ENCODE results near the gene SNED1. TPM values are rescaled to one million over a fixed set of nuclear protein-coding genes. Genes with fewer than 3 reads are reported as not detected.

Gene SNED1
- total RNA-seq, 2 donors from 2014 or later, result 39.7 to 62.7 TPM

DNA sequence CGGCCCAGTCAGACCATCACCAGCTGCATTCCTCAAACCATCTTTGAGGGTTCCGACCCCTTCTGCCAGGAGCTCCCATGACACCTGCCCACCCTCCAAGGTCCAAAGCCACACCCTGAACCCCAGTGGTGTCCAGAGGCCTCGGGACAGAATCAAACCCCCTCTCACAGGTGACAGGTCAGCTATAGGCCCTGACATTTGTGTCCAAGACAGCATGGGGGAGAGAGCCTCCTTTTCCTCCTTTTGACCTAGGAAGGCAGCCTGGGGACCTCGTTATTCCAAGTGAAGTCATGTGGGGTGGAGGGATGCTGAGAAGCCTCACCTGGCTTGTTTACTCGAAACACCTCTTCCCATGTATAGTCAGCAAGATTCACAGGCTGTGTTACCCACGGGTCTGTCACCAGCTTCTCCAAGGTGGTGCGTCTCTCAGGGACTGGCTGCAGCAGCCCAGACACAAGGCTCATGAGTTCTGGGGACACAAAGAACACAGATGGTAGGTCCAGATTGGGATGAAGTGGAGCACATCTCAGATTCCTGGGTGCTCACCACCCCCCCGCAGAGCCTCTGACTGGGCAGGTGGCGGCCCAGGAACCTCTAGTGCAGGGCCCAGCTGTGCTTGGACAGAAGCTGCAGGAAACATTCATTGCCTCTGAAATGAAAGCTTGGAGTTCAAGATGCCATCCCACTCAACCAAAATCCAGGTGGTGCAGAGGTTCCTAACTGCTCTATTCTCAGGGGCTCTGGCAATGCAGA is 108.8 kb downstream of the SNED1 start:
- no peak for DNase-seq (ENCODE audit: low spot score)

DNA sequence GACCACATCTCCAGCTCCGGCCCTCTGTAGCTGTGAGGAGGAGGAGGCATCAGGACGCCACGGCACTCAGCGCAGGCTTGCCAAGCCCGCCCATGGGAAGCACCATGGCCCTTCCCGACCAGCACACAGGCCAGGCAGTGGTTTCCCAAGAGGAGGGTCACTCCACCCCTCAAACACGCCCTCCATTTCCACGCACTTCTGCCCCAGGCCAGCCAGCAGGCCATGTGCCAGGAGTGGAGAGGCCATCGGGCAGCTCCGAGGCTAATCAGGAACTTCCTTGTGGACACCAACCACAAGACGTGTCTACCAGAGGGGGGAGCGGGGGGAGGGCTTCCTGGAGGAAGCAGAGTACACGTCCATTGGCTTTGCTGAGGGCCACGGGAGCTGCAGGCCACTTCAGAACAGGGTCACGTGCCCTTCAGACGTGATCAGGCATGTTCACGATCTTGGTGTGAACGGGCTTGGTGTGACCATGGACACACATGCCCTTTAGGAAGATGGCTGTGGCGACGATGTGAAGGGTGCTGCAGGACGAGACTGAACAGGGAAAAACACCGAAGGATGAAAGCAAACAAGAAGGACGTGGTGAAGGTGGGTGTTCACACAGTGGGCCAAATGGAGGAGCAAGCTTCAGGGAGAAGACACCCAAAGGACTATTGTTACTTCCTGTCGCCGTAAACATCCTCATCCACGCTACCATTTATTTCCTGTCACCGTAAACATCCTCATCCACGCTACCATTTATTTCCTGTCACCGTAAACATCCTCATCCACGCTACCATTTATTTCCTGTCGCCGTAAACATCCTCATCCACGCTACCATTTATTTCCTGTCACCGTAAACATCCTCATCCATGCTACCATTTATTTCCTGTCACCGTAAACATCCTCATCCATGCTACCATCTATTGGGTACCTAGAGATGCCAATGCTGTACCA is 110.1 kb downstream of the SNED1 start:
- intact Hi-C loops (cut with DNase I), result loop anchor here in 1 of 2 donors (5.0 kb wide), 1 partner anchor 96 kb away; no protein-coding TSS in a partner anchor
- no peak for DNase-seq (ENCODE audit: low spot score)

More for the DNA sequence above, 108.8 kb downstream of the SNED1 start:
- intact Hi-C loops (cut with DNase I), result loop anchor here in 1 of 2 donors (5.0 kb wide), 1 partner anchor 95 kb away; no protein-coding TSS in a partner anchor

DNA sequence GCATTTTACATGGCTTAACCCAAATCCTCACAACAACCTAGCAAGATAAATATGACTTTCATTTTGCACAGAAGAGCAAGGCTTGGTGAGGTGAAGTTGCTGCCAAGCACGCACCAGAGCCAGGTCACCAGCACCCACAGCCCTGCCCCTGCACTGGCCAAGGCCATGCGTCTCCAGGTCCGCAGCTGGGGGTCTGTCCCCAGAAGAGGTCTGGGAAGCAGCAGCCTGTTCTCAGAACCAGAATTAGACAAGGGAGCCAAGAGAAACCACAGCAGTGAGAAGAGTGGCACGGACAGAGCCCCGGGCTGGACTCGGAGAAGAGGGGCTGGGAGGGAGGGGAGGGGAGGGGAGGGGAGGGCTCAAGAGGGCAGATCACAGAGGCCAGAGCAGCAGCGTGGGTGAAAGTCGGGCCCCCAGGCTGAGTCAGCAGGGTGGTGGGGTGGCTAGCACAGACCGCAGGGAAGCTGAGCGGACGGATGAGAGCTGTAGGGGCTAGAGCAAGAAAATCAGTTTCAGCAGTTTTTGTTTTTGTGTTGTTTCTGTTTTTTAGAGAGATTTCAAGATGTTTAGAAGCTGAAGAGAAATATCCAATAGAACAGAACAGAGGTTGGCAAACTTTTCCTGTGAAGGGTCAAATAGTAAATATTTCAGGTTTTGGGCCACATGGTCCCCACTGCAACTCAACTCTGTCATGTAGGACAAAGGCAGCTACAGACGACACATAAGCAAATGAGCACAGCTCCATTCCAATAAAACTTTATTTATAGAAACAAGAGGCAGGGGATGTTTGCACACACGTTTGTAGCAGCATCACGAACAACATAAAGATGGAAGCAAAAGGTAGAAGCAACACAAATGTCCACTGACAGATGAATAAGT is 111.0 kb downstream of the SNED1 start:
- DNase-seq (ENCODE audit: low spot score), result no peak
- intact Hi-C loops (cut with DNase I), result loop anchor here in 1 of 2 donors (5.0 kb wide), 1 partner anchor 97 kb away; no protein-coding TSS in a partner anchor

DNA sequence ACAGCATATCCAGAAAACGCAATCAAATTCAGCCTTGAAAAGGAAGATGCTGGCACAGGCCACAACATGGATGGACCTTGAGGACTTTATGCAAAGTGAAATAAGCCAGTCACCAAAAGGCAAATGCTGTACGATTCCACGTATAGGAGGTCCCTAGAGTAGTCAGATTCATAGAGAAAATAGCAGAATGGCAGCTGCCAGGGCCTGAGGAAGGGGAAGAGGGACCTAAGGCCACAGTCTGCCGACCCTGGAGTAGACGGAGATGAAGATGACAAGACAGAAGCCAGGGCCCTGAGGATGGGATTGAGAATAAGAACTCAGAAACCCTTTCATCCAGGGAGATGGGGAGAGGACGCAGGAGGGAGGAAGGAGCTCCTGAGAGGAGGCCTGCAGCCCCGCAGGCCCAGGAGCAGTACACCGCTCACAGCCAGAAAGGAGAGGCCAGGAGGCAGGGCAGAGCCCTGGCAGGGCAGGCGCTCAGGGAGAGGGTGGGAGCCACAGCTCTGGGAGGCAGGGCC is 111.7 kb downstream of the SNED1 start:
- intact Hi-C loops (cut with DNase I), result no loop called here
- no peak for DNase-seq (ENCODE audit: low spot score)

DNA sequence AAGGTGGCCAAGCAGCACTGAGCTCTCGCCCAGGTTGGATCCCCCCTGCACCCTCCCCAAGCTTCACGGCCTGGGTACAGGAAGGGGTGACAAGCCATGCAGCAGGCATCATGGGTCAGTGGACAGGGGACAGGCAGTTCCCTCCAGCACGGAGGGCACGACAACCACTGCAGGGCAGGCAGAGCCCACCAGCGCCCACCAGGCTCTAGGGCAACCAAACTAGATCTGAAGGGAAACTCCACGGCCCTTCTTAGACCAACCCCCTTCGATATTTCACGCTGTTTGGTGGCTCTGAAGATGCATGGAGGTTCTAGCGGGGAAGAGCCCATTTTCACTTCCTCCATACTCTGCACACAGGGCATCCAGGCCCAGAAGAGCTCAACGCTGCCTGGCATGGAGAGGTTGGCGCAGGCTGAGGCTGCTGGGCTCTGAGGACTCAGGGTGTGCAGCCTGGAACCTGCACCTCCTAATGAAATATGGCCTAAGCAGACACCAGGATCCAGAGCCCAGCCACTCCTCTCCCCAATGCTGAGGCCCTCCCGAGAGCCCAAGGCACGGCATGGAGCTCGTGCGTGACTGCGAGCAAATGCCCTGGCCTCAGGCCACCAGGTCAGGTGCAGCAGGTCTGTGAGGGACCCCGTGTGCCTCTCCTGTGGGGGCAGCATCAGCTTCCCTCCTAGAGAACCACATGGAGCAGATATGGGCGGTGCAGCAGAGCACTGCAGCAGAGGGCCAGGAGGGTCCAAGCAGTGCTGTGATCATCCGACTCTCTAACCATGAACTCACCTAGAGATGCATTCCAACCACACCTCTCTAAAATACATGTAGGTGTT is 112.4 kb downstream of the SNED1 start:
- DNase-seq (ENCODE audit: low spot score), result no peak

DNA sequence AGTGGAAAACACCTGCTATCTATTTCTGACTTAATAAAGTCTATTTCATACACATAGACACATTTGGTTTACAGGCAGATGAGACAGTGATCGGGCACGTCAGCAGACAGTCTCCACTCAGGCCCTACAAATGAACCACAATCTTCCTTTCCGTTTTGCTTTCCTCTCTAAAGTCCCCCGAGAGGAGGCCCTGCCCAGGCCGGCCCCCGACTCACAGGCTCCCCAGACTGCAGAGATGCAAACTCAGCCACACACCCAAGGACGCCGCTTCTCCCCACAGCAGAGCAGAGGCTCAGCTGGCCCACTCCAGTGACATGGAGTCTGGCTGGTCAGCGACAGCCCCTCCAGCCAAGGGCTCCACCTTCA is 113.0 kb downstream of the SNED1 start:
- intact Hi-C loops (cut with DNase I), result no loop called here
- no peak for DNase-seq (ENCODE audit: low spot score)

More for the DNA sequence above, 112.4 kb downstream of the SNED1 start:
- intact Hi-C loops (cut with DNase I), result no loop called here

DNA sequence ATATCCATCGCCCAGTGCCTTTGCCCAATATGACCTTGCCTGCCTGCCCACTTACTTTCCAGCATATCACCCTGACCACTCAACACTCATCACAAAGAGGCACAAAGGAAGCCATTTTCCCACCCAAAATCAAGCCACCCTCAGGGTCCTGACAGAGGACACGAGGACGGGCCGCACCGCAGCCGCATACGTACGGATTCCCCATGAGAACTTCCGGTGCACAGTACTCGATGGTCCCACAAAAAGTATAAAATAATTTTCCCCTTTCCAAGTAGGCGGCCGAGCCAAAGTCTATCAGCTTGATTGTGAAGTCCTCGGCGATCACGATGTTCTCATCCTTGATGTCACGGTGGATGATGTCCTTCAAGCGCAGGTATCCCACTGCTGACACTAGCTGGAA is 113.6 kb downstream of the SNED1 start:
- intact Hi-C loops (cut with DNase I), result no loop called here
- no peak for DNase-seq (ENCODE audit: low spot score)

DNA sequence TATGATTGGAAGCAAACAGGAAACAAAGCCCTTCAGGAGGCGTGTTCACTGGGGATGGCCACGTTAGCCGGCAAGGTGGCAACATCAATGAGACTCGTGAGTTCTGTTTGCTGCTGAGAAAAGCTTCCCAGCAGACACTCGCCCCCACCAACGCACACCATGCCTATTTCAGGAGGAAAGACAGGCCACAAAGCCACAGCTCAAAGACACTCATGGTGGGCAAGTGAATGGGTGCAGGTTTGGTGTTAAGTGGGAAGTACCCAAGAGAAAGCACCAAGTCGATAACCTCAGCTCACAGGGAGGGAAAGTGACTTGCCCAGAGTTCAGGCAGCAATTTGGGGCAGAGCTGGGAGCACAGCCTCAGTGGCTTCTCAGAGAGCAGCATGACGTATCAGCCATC is 114.2 kb downstream of the SNED1 start:
- no peak for DNase-seq (ENCODE audit: low spot score)
- intact Hi-C loops (cut with DNase I), result no loop called here

DNA sequence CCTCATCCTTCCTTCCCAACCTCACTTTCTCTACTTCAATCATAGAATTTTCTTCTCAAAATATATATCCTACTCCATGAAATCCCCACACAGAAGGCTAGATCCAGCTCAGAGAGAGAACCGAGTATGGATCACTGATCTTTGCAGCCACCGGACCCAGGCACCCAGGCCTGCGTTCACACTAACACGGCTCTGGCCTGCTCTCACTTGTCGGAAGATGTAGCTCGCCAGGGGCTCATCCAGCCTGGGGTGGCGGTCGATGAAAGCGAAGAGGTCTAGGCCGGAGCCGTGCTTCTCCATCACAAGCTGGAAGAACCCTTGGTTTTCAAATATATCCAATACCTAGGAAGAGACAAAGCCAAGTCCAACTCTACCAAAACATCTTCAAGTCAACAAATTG is 116.4 kb downstream of the SNED1 start:
- intact Hi-C loops (cut with DNase I), result no loop called here

DNA sequence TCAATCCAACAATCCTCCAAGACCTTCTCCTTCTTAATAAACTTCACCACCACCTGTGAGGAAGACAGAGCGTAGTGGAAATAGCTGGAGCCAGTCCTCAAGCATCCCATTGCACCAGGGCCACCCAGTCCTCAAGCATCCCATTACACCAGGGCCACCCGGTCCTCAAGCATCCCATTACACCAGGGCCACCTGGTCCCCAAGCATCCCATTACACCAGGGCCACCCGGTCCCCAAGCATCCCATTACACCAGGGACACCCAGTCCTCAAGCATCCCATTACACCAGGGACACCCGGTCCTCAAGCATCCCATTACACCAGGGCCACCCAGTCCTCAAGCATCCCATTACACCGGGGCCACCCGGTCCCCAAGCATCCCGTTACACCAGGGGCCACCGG is 116.9 kb downstream of the SNED1 start:
- intact Hi-C loops (cut with DNase I), result no loop called here
- no peak for DNase-seq (ENCODE audit: low spot score)

More for the DNA sequence above, 116.4 kb downstream of the SNED1 start:
- DNase-seq (ENCODE audit: low spot score), result no peak

DNA sequence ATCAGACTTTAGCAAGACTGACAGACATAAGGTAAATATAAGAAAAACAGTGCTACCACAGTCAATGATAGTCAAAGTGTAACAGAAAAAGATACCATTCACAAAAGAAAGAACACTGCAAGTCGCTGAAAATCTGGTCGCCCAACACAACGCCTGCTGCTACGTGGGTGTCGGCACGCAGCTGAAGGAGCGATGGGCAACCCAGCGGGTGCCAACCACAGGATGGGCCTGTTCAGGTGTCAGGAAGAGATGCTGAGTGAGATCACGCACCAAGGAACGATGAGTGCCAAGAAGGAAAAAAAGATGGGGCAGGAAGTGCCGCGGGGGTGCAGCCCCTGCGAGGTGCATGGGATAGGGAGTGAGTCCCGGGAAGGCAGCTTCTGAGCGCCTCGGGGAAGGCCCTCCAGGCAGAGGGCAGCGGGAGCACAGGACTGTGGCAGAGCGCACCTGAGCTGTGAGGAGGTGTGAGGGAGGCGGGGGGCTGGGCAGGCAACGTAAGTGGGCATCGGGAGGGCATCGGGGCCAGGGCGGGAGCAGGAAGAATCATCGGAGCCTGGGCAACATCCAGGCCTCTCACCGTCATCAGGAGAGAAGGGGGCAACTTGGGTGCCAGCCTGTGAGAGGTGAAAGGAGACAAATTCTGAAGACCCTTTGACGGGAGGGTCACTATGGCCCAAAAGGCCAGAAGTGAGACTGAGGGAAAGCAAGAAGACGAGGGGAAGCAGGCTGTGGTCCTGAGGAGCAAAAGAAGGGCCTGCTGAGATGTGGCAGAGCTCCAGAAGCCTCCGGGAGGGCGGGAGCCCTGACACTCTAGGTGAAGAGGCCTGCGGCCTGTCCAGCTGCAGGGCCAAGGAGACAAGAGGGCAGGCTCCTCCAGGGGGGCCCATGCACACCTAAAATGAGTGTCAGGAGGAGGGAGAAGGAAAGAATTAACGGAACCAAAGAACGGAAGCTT is 118.5 kb downstream of the SNED1 start:
- intact Hi-C loops (cut with DNase I), result no loop called here
- peak; percentile 73 for DNase-seq (ENCODE audit: low spot score)

DNA sequence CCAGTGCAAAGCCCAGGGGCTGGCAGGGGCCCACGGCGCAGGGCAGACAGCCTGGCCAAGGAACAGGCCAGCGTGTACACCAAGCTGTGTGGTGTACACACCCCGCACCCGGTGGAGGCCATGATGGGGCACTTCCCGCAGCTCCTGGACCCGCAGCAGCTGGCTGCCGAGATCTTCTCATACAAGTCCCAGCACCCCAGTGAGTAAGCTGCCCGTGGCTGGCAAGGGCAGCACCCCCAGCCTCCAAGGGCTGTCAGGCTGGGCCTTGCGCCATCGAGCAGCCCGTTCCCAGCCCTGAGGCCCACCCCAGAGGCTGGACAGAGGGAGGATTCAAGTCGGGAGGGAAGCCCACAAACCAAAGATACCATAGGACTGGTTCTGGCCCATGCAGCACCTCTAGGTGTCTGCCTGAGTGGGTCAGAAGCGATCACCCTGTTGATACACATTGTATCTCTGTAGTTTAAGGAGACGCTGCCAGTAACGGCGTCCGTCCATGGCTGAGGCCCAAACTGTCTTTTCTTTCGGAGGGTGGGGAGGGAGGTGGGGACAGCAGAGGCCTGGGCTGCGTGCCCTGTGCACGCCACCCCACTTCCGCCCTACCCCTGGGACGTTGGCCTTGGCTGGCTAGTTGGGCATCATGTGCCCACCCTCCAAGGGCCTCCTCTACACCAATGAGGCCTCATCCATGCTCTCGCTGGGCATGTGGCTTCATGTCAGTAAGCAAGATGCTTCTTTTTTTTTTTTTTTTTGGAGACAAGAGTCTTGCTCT is 120.5 kb downstream of the SNED1 start:
- intact Hi-C loops (cut with DNase I), result no loop called here
- peak; percentile 69 for DNase-seq (ENCODE audit: low spot score)

DNA sequence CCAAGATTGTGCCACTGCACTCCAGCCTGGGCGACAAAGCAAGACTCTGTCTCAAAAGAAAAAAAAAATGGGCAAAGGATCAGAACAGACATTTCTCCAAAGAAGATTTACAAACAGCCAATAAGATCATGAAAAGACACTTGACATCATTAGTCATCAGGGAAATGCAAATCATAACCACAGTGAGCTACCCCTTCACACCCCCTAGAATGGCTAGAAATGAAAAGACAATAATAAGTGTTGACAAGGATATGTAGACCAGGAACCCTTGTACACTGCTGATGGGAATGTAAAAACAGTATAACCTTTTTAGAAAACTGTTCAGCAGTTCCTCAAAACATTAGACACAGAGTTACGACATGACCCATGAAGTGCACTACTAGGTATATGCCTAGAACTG is 122.0 kb downstream of the SNED1 start:
- intact Hi-C loops (cut with DNase I), result no loop called here
- no peak for DNase-seq (ENCODE audit: low spot score)

DNA sequence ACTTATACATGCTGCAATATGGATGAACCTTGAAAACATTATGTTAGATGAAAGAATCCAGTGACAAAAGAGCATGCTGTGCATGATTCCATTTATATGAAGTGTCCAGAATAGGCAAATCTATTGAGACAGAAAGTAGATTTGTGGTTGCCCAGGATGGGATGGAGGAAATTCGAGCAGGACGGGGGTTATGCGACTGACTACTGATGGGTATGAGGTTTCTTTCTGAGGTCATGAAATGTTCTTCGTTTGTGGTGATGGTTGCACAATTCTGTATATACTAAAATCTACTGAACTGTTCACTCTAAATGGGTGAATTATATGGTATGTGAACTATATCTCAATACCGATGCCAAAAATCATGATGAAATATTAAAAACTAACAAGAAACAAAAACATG is 122.6 kb downstream of the SNED1 start:
- intact Hi-C loops (cut with DNase I), result no loop called here
- DNase-seq (ENCODE audit: low spot score), result no peak

DNA sequence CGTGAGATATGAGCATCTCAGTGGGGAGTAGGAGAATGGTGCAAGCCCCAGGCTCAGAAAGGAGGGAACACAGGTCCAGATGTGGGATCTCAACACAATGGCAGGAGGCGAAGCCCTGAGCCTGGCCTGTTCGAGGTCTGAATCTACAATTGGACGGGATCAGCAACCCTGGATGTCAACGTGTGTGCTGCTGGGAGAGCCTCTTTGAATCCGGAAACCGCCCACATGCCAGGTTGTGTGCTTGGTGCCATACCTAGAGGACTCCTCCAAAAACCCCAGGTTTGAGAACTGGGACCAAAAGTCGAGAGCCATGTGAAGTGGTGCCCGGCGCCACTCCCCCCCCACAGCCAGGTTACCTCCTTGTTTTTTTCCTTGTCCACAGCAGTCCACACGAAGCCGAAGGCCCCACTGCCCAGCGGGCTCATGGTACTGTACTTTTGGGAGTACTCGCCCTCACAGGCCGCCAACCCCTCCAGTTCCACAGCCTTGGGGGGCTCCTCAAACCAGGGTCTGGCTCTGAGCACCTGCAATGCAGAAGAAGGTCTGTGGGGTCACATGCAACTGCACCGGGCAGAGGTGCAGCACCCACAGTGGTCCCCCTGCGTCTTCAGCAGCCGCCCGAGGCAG is 124.1 kb downstream of the SNED1 start:
- intact Hi-C loops (cut with DNase I), result no loop called here
- DNase-seq (ENCODE audit: low spot score), result peak; percentile 59
